HL-60 (cell line): Measurements from ENCODE around the gene TEX48.

Experiments
- GABPA ChIP-seq: IDR thresholded peaks from 2 replicates; pipeline ENCODE4 v1.6.1; 2012; ENCODE audit warnings: low read depth
- POLR2AphosphoS5 ChIP-seq: IDR thresholded peaks from 2 replicates; pipeline ENCODE4 v1.6.1; 2012; ENCODE audit warnings: low read depth
- SPI1 ChIP-seq: IDR thresholded peaks from 2 replicates; pipeline ENCODE4 v1.6.1; 2012; ENCODE audit warnings: low read depth, mild to moderate bottlenecking, borderline replicate concordance
- TF ChIP-seq, protein P1 (sequence below): IDR thresholded peaks from one replicate; pipeline ENCODE4 v1.5.1; 2011; ENCODE audit warnings: low read length, control low read depth, inconsistent platforms; ENCODE audit not compliant: insufficient read depth
- TF ChIP-seq, protein P2 (sequence below): IDR thresholded peaks from 2 replicates; pipeline ENCODE4 v1.6.1; 2012; ENCODE audit warnings: low read depth; ENCODE audit not compliant: insufficient replicate concordance

DNA sequence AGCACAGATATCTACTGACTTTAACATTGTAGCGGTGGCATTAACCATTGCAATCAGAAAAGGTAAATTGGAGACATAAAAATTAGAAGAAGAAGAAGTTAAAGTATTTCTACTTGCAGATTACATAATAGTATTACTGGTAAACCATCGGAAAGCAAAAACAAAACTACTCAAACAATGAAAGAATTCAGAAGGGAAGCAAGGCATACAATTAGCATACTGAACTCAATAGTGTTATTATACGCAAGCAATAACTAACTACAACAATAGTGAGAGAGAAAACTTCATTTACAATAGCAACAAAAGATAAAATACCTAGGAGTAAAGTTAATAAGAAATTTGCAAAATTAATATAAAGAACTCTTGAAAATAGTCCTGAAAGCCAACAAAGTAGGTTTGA lies 17.8 kb downstream of the TEX48 start:
- TF ChIP-seq, protein P1, sequence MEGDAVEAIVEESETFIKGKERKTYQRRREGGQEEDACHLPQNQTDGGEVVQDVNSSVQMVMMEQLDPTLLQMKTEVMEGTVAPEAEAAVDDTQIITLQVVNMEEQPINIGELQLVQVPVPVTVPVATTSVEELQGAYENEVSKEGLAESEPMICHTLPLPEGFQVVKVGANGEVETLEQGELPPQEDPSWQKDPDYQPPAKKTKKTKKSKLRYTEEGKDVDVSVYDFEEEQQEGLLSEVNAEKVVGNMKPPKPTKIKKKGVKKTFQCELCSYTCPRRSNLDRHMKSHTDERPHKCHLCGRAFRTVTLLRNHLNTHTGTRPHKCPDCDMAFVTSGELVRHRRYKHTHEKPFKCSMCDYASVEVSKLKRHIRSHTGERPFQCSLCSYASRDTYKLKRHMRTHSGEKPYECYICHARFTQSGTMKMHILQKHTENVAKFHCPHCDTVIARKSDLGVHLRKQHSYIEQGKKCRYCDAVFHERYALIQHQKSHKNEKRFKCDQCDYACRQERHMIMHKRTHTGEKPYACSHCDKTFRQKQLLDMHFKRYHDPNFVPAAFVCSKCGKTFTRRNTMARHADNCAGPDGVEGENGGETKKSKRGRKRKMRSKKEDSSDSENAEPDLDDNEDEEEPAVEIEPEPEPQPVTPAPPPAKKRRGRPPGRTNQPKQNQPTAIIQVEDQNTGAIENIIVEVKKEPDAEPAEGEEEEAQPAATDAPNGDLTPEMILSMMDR = no peak
- TF ChIP-seq POLR2AphosphoS5 (no peak), SPI1 (no peak), GABPA (no peak)
- TF ChIP-seq, protein P2, sequence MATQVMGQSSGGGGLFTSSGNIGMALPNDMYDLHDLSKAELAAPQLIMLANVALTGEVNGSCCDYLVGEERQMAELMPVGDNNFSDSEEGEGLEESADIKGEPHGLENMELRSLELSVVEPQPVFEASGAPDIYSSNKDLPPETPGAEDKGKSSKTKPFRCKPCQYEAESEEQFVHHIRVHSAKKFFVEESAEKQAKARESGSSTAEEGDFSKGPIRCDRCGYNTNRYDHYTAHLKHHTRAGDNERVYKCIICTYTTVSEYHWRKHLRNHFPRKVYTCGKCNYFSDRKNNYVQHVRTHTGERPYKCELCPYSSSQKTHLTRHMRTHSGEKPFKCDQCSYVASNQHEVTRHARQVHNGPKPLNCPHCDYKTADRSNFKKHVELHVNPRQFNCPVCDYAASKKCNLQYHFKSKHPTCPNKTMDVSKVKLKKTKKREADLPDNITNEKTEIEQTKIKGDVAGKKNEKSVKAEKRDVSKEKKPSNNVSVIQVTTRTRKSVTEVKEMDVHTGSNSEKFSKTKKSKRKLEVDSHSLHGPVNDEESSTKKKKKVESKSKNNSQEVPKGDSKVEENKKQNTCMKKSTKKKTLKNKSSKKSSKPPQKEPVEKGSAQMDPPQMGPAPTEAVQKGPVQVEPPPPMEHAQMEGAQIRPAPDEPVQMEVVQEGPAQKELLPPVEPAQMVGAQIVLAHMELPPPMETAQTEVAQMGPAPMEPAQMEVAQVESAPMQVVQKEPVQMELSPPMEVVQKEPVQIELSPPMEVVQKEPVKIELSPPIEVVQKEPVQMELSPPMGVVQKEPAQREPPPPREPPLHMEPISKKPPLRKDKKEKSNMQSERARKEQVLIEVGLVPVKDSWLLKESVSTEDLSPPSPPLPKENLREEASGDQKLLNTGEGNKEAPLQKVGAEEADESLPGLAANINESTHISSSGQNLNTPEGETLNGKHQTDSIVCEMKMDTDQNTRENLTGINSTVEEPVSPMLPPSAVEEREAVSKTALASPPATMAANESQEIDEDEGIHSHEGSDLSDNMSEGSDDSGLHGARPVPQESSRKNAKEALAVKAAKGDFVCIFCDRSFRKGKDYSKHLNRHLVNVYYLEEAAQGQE = no peak
